ENCODE results near the gene ARHGEF11. TPM values are rescaled to one million over a fixed set of nuclear protein-coding genes. Genes with fewer than 3 reads are reported as not detected.
"Not testable (repeated sequence)": the region's sequence is repeated elsewhere in the genome, so short reads cannot be mapped to it uniquely, and the experiment has no call there.

Gene ARHGEF11
- total and polyA plus RNA-seq, 5 donors = 19.9 to 34.4 (median 29.5) TPM

DNA sequence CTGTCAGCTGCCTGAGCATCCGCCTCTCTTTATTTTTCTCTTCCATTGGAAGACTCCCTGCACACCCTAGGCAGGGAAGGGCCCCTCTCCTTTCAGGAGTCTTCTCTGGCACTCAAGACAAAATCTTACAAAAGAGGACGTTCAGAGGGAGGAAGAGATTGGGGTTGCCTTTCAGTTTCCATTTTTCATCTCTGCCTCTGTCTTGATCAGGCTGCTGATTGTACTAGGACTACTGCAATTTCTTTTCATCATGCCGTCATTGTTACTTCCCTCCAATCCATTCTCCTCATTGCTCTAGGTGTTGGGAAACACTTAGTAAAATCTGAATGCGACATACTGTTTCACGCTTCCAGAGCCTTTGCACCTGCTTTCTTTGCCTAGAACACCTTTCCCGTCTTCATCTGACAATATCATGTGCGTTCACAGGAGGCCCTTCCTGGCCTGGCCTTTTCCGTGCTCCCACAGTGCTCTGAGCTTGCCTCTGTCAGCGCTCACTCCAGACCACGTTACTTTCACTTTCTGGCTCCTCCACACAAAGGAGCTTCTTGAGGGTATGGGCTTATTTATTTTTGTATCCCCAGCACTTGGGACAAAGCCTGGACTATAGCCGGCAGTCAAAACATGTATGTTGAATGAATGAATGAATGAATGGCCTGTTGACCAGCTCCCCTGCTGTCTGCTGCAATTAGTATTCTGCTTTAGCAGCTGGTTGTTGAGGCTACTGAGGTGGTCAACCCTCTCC lies 114.2 kb downstream of the ARHGEF11 start:
- ATAC-seq = peak; percentile 38 to 49
- WGBS = 48% methylated on average over 11 of the region's 11 CpGs
- no peak overlapping the region for H3K27ac ChIP-seq (ENCODE audit: low read length)
- no peaks in the 10 kb centered on the region for H3K4me1 ChIP-seq (ENCODE audit: control insufficient read depth, insufficient read depth, low read length)
- intact Hi-C loops (cut with DNase I) = no loop called here
- no peaks in the 10 kb centered on the region for H3K27me3 ChIP-seq (ENCODE audit: control insufficient read depth, insufficient read depth)
- H3K4me3 ChIP-seq (ENCODE audit: low read length) = no peak overlapping the region
- no peaks in the 10 kb centered on the region for H3K9me3 ChIP-seq (ENCODE audit: control insufficient read depth, low read length)
- no peak for DNase-seq

DNA sequence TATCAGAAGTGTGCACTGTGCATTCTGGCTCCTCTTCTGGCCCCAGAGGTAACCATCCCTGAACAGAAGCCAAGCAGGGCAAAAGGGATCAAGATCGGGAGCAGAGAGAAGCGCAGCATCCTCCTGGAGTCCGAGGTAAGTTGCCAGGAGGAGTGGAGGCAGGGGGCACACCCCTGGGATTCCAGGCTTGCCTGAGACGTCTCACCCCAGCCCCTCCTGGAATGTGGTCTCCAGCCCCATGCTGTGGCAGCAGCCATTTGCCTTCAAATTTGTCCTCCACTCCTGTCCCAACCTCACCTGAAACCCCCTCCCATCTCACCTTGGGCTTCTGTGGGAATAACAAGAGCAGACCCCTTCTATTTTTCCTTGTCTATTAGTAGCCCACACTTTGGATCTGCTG lies 115.1 kb downstream of the ARHGEF11 start:
- WGBS = 58% methylated on average over 4 of the region's 4 CpGs

DNA sequence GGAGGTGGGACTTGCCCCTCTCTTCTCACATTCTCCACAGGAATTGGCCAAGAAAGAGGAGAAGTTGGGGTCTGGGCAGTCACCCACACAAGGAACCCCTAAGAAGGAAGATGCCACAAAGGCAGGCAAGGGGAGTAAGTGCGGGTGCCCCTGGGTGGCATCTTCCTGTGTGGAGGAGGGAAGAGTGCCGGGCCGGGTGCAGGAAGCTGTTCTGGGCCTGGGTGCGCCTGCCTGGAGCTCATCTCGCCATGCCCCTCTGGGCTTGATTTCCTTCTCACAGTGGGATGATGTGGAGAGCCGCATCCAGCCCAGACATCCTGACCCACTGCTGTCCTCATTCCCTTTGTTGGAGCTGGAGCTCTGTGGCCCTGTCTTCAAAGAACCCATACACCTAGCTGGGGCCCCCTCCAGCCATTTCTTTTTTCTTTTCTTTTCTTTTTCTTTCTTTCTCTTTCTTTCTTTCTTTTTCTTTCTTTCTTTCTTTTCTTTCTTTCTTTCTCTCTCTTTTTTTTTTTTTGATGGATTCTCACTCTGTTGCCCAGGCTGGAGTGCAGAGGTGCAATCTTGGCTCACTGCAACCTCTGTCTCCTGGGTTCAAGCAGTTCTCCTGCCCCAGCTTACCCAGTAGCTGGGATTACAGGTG lies 115.8 kb downstream of the ARHGEF11 start:
- H3K27ac ChIP-seq (ENCODE audit: low read length) = no peak overlapping the region
- H3K27me3 ChIP-seq (ENCODE audit: control insufficient read depth, insufficient read depth) = no peaks in the 10 kb centered on the region
- 56% methylated on average over 6 of the region's 6 CpGs for WGBS
- H3K4me1 ChIP-seq (ENCODE audit: control insufficient read depth, insufficient read depth, low read length) = no peaks in the 10 kb centered on the region
- DNase-seq (no peak), ATAC-seq (no peak)
- H3K9me3 ChIP-seq (ENCODE audit: control insufficient read depth, low read length) = no peaks in the 10 kb centered on the region
- no peak overlapping the region for H3K4me3 ChIP-seq (ENCODE audit: low read length)
- intact Hi-C loops (cut with DNase I) = loop anchor here in 1 of 4 donors (5.0 kb wide), 1 partner anchor 37 kb away; the partner anchor contains the start of gene PEAR1

More for the DNA sequence above, 115.1 kb downstream of the ARHGEF11 start:
- no peak for ATAC-seq
- DNase-seq = no peak
- Histone ChIP-seq H3K27ac (ENCODE audit: low read length) (no peak overlapping the region), H3K9me3 (ENCODE audit: control insufficient read depth, low read length) (no peaks in the 10 kb centered on the region), H3K4me1 (ENCODE audit: control insufficient read depth, insufficient read depth, low read length) (no peaks in the 10 kb centered on the region), H3K4me3 (ENCODE audit: low read length) (no peak overlapping the region), H3K27me3 (ENCODE audit: control insufficient read depth, insufficient read depth) (no peaks in the 10 kb centered on the region)
- intact Hi-C loops (cut with DNase I) = no loop called here

DNA sequence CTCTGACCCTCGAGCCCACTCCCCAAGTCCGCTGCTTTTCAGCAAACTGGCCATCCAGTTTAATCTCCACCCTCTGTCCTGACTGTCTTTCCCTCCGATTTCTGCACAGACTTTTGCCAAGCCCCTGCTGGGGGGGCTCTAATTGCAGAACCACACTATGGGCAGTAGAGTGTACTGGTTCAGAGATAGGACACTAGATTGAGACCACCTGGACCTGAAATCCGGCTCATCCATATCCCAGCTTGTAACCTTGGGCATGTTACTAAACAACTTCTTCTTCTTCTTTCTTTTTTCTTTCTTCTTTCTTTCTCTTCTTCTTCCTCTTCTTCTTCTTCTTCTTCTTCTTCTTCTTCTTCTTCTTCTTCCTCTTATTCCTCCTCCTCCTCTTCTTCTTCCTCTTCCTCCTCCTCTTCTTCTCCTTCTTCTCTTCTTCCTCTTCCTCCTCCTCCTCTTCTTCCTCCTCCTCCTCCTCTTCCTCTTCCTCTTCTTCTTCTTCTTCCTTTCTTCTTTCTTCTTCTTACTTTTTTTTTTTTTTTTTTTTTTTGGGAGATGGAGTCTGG lies 117.4 kb downstream of the ARHGEF11 start:
- Histone ChIP-seq H3K27ac (ENCODE audit: low read length) (no peak overlapping the region), H3K27me3 (ENCODE audit: control insufficient read depth, insufficient read depth) (no peaks in the 10 kb centered on the region), H3K9me3 (ENCODE audit: control insufficient read depth, low read length) (no peaks in the 10 kb centered on the region), H3K4me3 (ENCODE audit: low read length) (no peak overlapping the region), H3K4me1 (ENCODE audit: control insufficient read depth, insufficient read depth, low read length) (no peaks in the 10 kb centered on the region)
- 14% methylated on average over 4 of the region's 4 CpGs for WGBS
- intact Hi-C loops (cut with DNase I) = loop anchor here in 1 of 4 donors (5.0 kb wide), 1 partner anchor 36 kb away; the partner anchor contains the start of gene PEAR1
- DNase-seq = no peak
- peak in 1 of 2 donors; percentile 2 for ATAC-seq

DNA sequence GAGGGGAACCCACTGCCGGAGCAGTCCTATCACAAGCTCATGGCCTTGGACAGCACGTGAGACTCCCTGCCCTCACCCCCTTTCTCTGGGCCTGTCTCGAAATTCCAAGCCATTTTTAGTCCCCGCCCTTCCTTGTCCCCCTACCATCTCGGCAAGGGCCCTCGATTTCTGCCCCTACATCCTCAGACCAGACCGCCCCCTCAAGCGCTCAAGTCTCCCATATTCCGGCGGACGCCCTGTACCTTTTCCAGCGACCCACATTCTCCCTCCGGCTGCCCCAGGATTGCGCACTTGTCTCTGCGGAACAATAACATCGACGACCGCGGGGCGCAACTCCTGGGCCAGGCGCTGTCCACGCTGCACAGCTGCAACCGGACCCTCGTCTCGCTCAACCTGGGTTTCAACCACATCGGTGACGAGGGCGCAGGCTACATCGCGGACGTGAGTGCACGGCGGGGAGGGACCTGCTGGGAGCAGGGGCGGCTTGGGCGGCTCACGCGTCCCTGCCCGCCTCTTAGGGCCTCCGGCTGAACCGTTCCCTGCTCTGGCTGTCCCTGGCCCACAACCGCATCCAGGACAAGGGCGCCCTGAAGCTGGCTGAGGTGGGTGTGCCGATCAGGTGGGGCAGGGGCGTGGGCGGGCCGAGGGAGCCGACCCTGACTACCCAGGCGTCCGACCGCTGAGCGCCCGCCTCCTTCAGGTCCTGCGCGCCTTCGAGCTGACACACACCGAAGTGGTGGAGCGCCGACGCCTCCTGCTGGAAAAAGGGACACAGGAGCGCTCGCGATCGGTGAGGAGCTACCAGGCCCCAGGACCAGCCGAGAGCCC lies 118.1 kb downstream of the ARHGEF11 start:
- Histone ChIP-seq H3K27ac (ENCODE audit: low read length) (no peak overlapping the region), H3K9me3 (ENCODE audit: control insufficient read depth, low read length) (no peaks in the 10 kb centered on the region), H3K27me3 (ENCODE audit: control insufficient read depth, insufficient read depth) (no peaks in the 10 kb centered on the region), H3K4me3 (ENCODE audit: low read length) (no peak overlapping the region), H3K4me1 (ENCODE audit: control insufficient read depth, insufficient read depth, low read length) (no peaks in the 10 kb centered on the region)
- 6% methylated on average over 64 of the region's 64 CpGs for WGBS
- ATAC-seq (peak; percentile 53 to 69), DNase-seq (peak; percentile 77 to 90 (median 88))
- intact Hi-C loops (cut with DNase I) = loop anchor here in 1 of 4 donors (5.0 kb wide), 1 partner anchor 35 kb away; the partner anchor contains the start of gene PEAR1

DNA sequence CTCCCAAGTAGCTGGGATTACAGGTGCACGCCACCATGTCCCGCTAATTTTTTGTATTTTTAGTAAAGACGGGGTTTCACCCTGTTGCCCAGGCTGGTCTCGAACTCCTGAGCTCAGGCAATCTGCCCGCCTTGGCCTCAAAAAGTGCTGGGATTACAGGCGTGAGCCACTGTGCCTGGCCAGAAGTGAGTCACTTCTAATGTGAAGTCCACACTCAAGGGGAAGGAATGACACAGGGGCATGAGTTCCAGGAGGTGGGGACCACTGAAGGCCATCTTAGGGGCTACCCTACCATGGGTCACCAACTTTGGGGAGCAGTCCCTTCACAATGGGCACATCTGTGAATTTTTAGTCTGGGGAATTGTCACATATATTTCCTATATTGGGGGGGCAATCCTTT lies 118.8 kb downstream of the ARHGEF11 start:
- DNase-seq; ATAC-seq; H3K4me1 ChIP-seq (ENCODE audit: control insufficient read depth, insufficient read depth, low read length); H3K9me3 ChIP-seq (ENCODE audit: control insufficient read depth, low read length); H3K27me3 ChIP-seq (ENCODE audit: control insufficient read depth, insufficient read depth); H3K27ac ChIP-seq (ENCODE audit: low read length); H3K4me3 ChIP-seq (ENCODE audit: low read length): not testable (repeated sequence)
- intact Hi-C loops (cut with DNase I) = loop anchor here in 1 of 4 donors (5.0 kb wide), 1 partner anchor 34 kb away; the partner anchor contains the start of gene PEAR1
- WGBS = 84% methylated on average over 6 of the region's 6 CpGs

DNA sequence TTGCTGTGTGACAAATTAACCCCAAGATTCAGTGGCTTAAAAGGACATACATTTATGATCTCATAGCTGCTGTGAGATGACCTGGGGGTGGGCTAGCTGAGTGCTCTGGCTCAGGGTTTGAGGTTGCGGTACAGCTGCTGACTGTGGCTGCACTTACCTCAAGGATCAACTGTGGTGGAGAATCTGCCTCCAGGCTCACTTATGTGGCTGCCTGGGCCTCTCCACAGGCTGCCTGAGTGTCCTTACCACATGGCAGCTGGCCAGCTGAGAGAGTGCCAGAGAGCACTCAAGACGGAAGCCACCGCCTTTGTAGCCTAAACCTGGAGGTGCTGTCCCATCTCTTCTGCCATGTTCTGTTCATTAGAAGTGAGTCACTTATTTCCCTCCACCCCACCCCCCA lies 119.4 kb downstream of the ARHGEF11 start:
- H3K9me3 ChIP-seq (ENCODE audit: control insufficient read depth, low read length) = no peaks in the 10 kb centered on the region
- DNase-seq (peak; percentile 60 to 83 (median 82)), ATAC-seq (no peak)
- intact Hi-C loops (cut with DNase I) = loop anchor here in 1 of 4 donors (5.0 kb wide), 1 partner anchor 34 kb away; the partner anchor contains the start of gene PEAR1
- 35% methylated on average over 3 of the region's 3 CpGs for WGBS
- H3K27me3 ChIP-seq (ENCODE audit: control insufficient read depth, insufficient read depth) = peaks cover 2% of the 10 kb centered on the region
- H3K4me3 ChIP-seq (ENCODE audit: low read length) = no peak overlapping the region
- no peaks in the 10 kb centered on the region for H3K4me1 ChIP-seq (ENCODE audit: control insufficient read depth, insufficient read depth, low read length)
- no peak overlapping the region for H3K27ac ChIP-seq (ENCODE audit: low read length)

DNA sequence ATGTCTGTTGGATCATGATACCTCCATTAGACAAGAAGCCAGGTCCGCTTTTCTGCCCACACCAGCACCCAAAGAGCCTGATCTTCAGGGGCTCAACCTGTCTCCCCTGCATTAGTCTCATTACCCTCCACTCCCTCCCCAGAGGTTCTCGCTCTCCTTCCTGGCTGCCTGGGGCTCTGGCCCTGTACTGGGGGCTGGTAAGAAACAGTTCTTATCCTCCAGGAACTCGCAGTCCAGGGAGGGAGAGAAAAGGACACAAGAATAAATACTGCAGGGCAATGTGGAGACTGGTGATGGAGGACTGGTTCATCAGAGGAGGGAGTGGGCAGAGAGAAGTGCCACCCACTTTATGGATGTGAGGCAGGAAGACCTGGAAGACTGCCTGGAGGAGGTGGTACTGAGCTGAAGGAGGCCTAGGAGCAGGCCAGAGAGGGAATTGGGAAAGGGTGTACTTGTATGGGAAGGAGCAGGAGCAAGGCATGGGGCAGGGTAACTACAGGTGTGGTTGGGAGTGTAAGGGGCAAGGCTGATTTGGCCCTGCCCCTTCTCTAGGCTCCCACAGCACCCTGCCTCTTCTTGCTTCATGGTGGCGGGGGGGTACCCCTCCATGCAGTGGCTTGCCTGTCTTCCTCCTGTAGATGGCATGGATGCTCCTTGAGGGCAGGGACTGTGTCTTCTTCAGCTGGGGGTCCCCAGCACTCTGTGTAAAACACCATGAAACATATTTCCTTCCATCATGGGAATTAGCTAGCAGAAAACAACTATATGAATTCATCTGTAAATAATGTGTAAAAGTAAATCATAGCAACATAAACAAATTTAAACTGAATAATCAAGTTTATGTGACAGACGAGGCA lies 120.2 kb downstream of the ARHGEF11 start:
- ATAC-seq = no peak
- intact Hi-C loops (cut with DNase I) = loop anchor here in 1 of 4 donors (5.0 kb wide), 1 partner anchor 33 kb away; the partner anchor contains the start of gene PEAR1
- Histone ChIP-seq H3K4me3 (ENCODE audit: low read length) (no peak overlapping the region), H3K27me3 (ENCODE audit: control insufficient read depth, insufficient read depth) (peaks cover 3% of the 10 kb centered on the region), H3K4me1 (ENCODE audit: control insufficient read depth, insufficient read depth, low read length) (no peaks in the 10 kb centered on the region), H3K27ac (ENCODE audit: low read length) (no peak overlapping the region), H3K9me3 (ENCODE audit: control insufficient read depth, low read length) (no peaks in the 10 kb centered on the region)
- 86% methylated on average over 5 of the region's 5 CpGs for WGBS
- DNase-seq = peak in 1 of 3 donors; percentile 30

DNA sequence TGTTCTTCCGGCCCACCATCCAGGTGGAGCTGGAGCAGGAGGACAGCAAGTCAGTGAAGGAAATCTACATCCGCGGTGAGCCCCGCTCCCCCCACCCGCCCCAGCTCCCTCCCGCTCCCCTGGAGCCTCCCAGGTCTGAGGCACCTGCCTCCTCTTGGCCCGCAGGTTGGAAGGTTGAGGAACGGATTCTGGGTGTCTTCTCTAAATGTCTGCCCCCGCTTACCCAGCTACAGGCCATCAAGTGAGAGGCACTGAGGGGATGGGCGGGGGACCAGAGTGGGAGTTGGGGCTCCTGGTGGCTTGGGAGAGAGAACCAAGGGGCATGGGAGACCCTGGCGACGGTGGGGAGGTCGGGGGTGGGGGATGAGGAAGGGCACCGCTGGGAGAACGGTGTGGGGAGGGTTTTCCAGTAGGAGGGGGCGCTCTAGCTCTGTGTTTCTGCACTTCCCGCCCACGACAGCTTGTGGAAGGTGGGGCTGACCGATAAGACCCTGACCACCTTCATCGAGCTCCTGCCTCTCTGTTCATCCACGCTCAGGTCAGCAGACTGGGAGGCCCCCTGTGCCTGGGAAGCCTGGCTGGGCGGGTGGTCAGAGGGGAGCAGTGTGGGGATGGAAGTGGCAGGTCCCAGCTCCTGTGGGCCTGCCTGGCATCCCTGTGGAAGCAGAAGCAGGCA lies 120.9 kb downstream of the ARHGEF11 start:
- DNase-seq (peak in 1 of 3 donors; percentile 34), ATAC-seq (no peak)
- intact Hi-C loops (cut with DNase I) = loop anchor here in 1 of 4 donors (5.0 kb wide), 1 partner anchor 32 kb away; the partner anchor contains the start of gene PEAR1
- Histone ChIP-seq H3K9me3 (ENCODE audit: control insufficient read depth, low read length) (no peaks in the 10 kb centered on the region), H3K4me1 (ENCODE audit: control insufficient read depth, insufficient read depth, low read length) (no peaks in the 10 kb centered on the region), H3K4me3 (ENCODE audit: low read length) (no peak overlapping the region), H3K27ac (ENCODE audit: low read length) (no peak overlapping the region), H3K27me3 (ENCODE audit: control insufficient read depth, insufficient read depth) (peaks cover 3% of the 10 kb centered on the region)
- WGBS = 37% methylated on average over 22 of the region's 22 CpGs
